Measurements from ENCODE around the gene TAAR2.

TAAR2 gene

DNA sequence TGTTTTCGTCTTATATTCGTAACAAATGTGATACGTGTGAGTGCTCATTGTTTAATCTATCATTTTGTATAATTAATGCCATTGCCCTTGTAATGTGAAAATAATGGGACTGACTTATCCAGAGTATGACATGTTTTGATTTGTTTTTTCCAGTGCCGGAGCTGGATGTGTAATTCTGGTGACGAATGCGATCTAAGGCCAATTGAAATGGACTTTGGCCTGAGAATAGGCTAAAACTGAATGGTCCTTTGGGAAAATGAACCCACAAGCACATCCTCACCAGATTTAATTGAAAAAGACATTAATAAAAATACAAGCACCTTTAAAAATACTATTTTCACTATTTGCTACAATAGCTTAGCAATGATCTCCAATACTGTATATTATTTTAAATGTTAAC lies 27.9 kb downstream of the TAAR2 start:
- no peak overlapping the region for H3K4me3 ChIP-seq (ENCODE audit: low read depth, low read length)
- DNase-seq (ENCODE audit: low read depth): no peak
- TF ChIP-seq, protein P1, sequence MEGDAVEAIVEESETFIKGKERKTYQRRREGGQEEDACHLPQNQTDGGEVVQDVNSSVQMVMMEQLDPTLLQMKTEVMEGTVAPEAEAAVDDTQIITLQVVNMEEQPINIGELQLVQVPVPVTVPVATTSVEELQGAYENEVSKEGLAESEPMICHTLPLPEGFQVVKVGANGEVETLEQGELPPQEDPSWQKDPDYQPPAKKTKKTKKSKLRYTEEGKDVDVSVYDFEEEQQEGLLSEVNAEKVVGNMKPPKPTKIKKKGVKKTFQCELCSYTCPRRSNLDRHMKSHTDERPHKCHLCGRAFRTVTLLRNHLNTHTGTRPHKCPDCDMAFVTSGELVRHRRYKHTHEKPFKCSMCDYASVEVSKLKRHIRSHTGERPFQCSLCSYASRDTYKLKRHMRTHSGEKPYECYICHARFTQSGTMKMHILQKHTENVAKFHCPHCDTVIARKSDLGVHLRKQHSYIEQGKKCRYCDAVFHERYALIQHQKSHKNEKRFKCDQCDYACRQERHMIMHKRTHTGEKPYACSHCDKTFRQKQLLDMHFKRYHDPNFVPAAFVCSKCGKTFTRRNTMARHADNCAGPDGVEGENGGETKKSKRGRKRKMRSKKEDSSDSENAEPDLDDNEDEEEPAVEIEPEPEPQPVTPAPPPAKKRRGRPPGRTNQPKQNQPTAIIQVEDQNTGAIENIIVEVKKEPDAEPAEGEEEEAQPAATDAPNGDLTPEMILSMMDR (IDR thresholded peaks at IDR 0.05; ENCODE audit: control insufficient read depth, extremely low read depth, insufficient read depth): no peak

GRCh38 chr6:132592855-132593254 lies 31.2 kb downstream of the TAAR2 start:
- H3K4me3 ChIP-seq (ENCODE audit: low read depth, low read length): no peak overlapping the region
- TF ChIP-seq, protein P1 (IDR thresholded peaks at IDR 0.05; ENCODE audit: control insufficient read depth, extremely low read depth, insufficient read depth): no peak
- no peak for DNase-seq (ENCODE audit: low read depth)

GRCh38 chr6:132590362-132590761 lies 33.7 kb downstream of the TAAR2 start:
- no peak overlapping the region for H3K4me3 ChIP-seq (ENCODE audit: low read depth, low read length)
- DNase-seq (ENCODE audit: low read depth): no peak
- TF ChIP-seq, protein P1 (IDR thresholded peaks at IDR 0.05; ENCODE audit: control insufficient read depth, extremely low read depth, insufficient read depth): no peak

DNA sequence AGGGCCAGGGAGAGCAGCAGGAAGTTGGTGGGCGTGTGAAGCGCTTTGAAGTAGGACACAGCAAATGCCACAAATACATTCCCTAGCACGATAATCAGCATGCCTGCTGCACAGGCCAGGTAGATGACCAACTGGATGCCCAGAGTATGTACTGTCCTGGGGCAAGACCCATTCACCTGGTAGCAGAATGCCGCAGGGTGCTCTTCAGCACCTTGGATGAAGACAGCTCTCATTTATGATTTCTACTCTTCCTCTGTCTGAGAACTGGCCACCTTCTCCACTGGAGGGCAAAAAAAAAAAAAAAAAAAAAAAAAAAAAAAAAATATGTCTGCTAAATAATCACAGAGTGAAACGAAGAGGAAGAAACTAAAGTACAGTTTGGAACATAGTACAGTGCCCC lies 34.6 kb downstream of the TAAR2 start, which contains the start of gene TAAR5:
TSS of gene TAAR5 (minus strand) at position 288 of the 400 bp plus-strand sequence. CDS start at position 233, 55 bp downstream.
- DNase-seq (ENCODE audit: low read depth): no peak
- TF ChIP-seq, protein P1 (IDR thresholded peaks at IDR 0.05; ENCODE audit: control insufficient read depth, extremely low read depth, insufficient read depth): no peak
- no peak within 1 kb of the TSS for H3K4me3 ChIP-seq (ENCODE audit: low read depth, low read length)

GRCh38 chr6:132587424-132587823 lies 36.7 kb downstream of the TAAR2 start:
- H3K4me3 ChIP-seq (ENCODE audit: low read depth, low read length): no peak overlapping the region
- TF ChIP-seq, protein P1 (IDR thresholded peaks at IDR 0.05; ENCODE audit: control insufficient read depth, extremely low read depth, insufficient read depth): no peak
- DNase-seq (ENCODE audit: low read depth): no peak

DNA sequence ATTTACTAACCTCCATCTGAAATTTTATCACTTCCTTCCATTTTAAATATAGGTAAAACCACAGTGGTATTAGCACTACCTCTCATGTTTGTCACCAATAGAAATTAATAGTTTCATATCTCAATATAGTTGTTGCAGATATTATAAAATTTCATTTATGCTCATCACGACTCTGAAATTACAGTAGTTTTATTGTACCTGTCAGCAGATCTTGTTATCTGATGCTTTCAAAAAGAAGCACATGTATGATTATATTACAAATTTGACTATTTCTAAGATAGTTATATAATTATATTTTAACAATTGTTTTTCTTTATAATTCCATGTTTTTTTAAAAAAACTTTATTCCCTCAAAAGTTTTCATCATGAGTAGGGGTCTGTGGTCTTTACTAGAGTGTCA lies 39.4 kb downstream of the TAAR2 start:
- TF ChIP-seq, protein P1 (IDR thresholded peaks at IDR 0.05; ENCODE audit: control insufficient read depth, extremely low read depth, insufficient read depth): no peak
- no peak for DNase-seq (ENCODE audit: low read depth)
- no peak overlapping the region for H3K4me3 ChIP-seq (ENCODE audit: low read depth, low read length)

DNA sequence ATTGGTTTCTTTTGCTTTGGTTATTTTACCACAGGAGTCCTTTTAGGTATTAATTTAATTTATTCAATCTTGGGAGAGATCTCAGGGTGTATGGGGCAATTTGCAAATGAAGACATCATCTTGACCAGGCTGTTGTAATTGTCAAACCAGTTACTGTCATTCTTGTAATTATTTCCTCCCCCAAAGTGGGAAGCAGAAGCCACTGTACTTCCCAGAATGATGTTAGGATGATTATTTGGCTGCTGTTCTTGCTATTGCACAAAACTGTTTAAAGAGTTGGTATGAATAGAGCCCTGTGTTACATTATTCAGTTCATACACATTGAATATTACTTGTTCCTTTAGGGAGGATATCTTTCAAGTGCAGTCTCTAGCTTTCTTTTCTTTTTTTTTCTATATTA lies 52.3 kb downstream of the TAAR2 start:
- TF ChIP-seq, protein P1 (IDR thresholded peaks at IDR 0.05; ENCODE audit: control insufficient read depth, extremely low read depth, insufficient read depth): no peak
- H3K4me3 ChIP-seq (ENCODE audit: low read depth, low read length): no peak overlapping the region
- no peak for DNase-seq (ENCODE audit: low read depth)

Measured in LNCaP clone FGC (cell line).